ENCODE results near the gene DHX36. TPM values are rescaled to one million over a fixed set of nuclear protein-coding genes. Genes with fewer than 3 reads are reported as not detected.

Gene DHX36
- total and polyA plus RNA-seq, 10 of the 15 experiments (the other 5 are each of a cell fraction or from before 2014, with no cell fraction given), result 16.2 to 70.5 (median 41.6) TPM

GRCh38 chr3:154247806-154248415, 76.4 kb downstream of the DHX36 start (continued):
- TF ChIP-seq, protein P1, sequence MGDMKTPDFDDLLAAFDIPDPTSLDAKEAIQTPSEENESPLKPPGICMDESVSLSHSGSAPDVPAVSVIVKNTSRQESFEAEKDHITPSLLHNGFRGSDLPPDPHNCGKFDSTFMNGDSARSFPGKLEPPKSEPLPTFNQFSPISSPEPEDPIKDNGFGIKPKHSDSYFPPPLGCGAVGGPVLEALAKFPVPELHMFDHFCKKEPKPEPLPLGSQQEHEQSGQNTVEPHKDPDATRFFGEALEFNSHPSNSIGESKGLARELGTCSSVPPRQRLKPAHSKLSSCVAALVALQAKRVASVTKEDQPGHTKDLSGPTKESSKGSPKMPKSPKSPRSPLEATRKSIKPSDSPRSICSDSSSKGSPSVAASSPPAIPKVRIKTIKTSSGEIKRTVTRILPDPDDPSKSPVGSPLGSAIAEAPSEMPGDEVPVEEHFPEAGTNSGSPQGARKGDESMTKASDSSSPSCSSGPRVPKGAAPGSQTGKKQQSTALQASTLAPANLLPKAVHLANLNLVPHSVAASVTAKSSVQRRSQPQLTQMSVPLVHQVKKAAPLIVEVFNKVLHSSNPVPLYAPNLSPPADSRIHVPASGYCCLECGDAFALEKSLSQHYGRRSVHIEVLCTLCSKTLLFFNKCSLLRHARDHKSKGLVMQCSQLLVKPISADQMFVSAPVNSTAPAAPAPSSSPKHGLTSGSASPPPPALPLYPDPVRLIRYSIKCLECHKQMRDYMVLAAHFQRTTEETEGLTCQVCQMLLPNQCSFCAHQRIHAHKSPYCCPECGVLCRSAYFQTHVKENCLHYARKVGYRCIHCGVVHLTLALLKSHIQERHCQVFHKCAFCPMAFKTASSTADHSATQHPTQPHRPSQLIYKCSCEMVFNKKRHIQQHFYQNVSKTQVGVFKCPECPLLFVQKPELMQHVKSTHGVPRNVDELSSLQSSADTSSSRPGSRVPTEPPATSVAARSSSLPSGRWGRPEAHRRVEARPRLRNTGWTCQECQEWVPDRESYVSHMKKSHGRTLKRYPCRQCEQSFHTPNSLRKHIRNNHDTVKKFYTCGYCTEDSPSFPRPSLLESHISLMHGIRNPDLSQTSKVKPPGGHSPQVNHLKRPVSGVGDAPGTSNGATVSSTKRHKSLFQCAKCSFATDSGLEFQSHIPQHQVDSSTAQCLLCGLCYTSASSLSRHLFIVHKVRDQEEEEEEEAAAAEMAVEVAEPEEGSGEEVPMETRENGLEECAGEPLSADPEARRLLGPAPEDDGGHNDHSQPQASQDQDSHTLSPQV (IDR thresholded peaks at IDR 0.05), result no peak
- TF ChIP-seq, protein P2, sequence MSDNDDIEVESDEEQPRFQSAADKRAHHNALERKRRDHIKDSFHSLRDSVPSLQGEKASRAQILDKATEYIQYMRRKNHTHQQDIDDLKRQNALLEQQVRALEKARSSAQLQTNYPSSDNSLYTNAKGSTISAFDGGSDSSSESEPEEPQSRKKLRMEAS (IDR thresholded peaks at IDR 0.05; ENCODE audit: low read depth, low read length), result no peak

DNA sequence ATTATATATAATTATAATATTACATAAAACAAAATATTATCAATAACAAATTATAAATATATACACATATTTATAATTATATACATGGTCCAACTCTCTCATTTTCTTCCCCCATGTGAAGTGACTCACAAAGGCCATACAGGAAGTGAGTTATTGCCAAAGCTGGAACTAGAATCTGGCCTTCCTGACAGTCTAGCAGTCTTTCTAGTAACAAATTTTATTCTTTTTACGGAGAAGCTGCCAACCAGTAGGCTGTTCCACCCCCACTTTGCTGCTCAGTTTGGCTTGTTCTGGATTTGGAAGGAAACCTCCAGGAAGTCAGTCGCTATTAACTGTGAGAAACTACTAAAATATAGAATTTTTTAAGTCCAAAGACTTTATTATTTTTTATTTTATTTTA, 79.6 kb downstream of the DHX36 start:
- Histone ChIP-seq H3K4me3 (no peak overlapping the region), H4K20me1 (ENCODE audit: control insufficient read depth, insufficient read depth) (no peaks in the 10 kb centered on the region), H3K27me3 (replicated peaks in 1 of 2; ENCODE audit: control insufficient read depth in 2 of 2, insufficient read depth in 2 of 2, low read length in 1 of 2) (no peaks in the 10 kb centered on the region), H3K36me3 (ENCODE audit: control insufficient read depth in 2 of 2, insufficient read depth in 2 of 2, low read length in 1 of 2) (no peaks in the 10 kb centered on the region), H3K9ac (ENCODE audit: control insufficient read depth, insufficient read depth, low read length) (no peak overlapping the region), H2AFZ (ENCODE audit: control insufficient read depth, low read depth, low read length) (no peak overlapping the region), H3K79me2 (ENCODE audit: control insufficient read depth, insufficient read depth, low read length) (no peaks in the 10 kb centered on the region), H3K9me3 (replicated peaks; ENCODE audit: control insufficient read depth, insufficient read depth, low read length) (no peaks in the 10 kb centered on the region), H3K27ac (ENCODE audit: control insufficient read depth, insufficient read depth) (no peak overlapping the region), H3K4me2 (ENCODE audit: control insufficient read depth, insufficient read depth) (no peak overlapping the region), H3K4me1 (ENCODE audit: control insufficient read depth, insufficient read depth, low read length) (no peaks in the 10 kb centered on the region)
- ChIA-PET SMC1A (ENCODE audit: uncharacterized antibody, unreplicated experiment) (no interaction called here), CTCF (interaction anchor here (1.1 kb wide), 1 partner anchor 9 kb away, joined by 4 read pairs; no protein-coding TSS in a partner anchor), RAD21 (ENCODE audit: unreplicated experiment) (no interaction called here), POLR2A (no interaction called here)
- intact Hi-C loops (cut with micrococcal nuclease; ENCODE audit: unreplicated experiment), result no loop called here
- 90% methylated on average over 2 of the region's 2 CpGs for WGBS (ENCODE audit: insufficient coverage, insufficient replicate concordance, low lambda C conversion rate, missing lambda C conversion rate)
- BruUV-seq (replicated peaks), result no TSS peak
- DNase-seq (ENCODE audit: low read depth, low spot score) (no peak), ATAC-seq (no peak), FAIRE-seq (no peak)
- in situ Hi-C loops (cut with MboI), result no loop called here
- TF ChIP-seq, protein P1 (IDR thresholded peaks at IDR 0.05), result no peak
- no peak for TF ChIP-seq POU2F2 (IDR thresholded peaks at IDR 0.05; ENCODE audit: borderline replicate concordance, low read depth, low read length)
- TF ChIP-seq NR2C1 (IDR thresholded peaks at IDR 0.05), result no peak
- TF ChIP-seq CTCF (IDR thresholded peaks at IDR 0.05 in 2 of 3, conservative IDR thresholded peaks at IDR 0.05 in 1 of 3; ENCODE audit: control insufficient read depth in 2 of 3, extremely low read depth in 1 of 3, insufficient read depth in 1 of 3, low read depth in 3 of 3, low read length in 3 of 3), result no peak
- TF ChIP-seq DPF2 (IDR thresholded peaks at IDR 0.05), result no peak
- TF ChIP-seq KAT2A (conservative IDR thresholded peaks at IDR 0.05; ENCODE audit: control insufficient read depth, low read depth, low read length), result no peak
- no peak for TF ChIP-seq GABPA (IDR thresholded peaks at IDR 0.05; ENCODE audit: low read depth)
- TF ChIP-seq, protein P3, sequence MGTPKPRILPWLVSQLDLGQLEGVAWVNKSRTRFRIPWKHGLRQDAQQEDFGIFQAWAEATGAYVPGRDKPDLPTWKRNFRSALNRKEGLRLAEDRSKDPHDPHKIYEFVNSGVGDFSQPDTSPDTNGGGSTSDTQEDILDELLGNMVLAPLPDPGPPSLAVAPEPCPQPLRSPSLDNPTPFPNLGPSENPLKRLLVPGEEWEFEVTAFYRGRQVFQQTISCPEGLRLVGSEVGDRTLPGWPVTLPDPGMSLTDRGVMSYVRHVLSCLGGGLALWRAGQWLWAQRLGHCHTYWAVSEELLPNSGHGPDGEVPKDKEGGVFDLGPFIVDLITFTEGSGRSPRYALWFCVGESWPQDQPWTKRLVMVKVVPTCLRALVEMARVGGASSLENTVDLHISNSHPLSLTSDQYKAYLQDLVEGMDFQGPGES (IDR thresholded peaks at IDR 0.05), result no peak
- TF ChIP-seq NFIC (IDR thresholded peaks at IDR 0.05; ENCODE audit: low read depth, low read length), result no peak
